Testis (tissue), 3 donors: Measurements from ENCODE around the gene PTPRD. TPM values are rescaled to one million over a fixed set of nuclear protein-coding genes. Genes with fewer than 3 reads are reported as not detected.

Source experiments
- DNase-seq: peaks from one replicate; pipeline ENCODE4 v3.0.0-alpha.2; 2019
- H3K27ac ChIP-seq, 2 donors: fragments of 200-600 bp; sonication (generic); one replicate each; pipeline ENCODE4 v1.5.1; 2019
- H3K27me3 ChIP-seq: fragments of 200-600 bp; sonication (generic); one replicate; pipeline ENCODE4 v1.5.1; 2019
- H3K36me3 ChIP-seq: fragments of 200-600 bp; sonication (generic); one replicate; pipeline ENCODE4 v1.5.1; 2017; ENCODE audit warnings: low read depth; ENCODE audit errors: missing control alignments
- H3K4me1 ChIP-seq: fragments of 200-600 bp; sonication (generic); one replicate; pipeline ENCODE4 v1.5.1; 2019
- H3K4me3 ChIP-seq, 2 donors: fragments of 200-600 bp; sonication (generic); one replicate each; pipeline ENCODE4 v1.5.1; 2017 to 2019
- H3K9me3 ChIP-seq: fragments of 200-600 bp; sonication (generic); one replicate; pipeline ENCODE4 v1.5.1; 2017
- CTCF ChIP-seq, 3 experiments: fragments of 450-650 bp in 2 of 3; fragments of 200-600 bp in 1 of 3; sonication (generic) in 1 of 3; IDR thresholded peaks; one replicate each; pipeline ENCODE4 v1.5.1; 2016 to 2019; ENCODE audit warnings: antibody characterized with exemption in 3 of 3, mild to moderate bottlenecking in 2 of 3, moderate library complexity in 1 of 3
- POLR2A ChIP-seq: fragments of 450-650 bp; IDR thresholded peaks from one replicate; pipeline ENCODE4 v1.6.1; 2017; ENCODE audit warnings: antibody characterized with exemption, mild to moderate bottlenecking, moderate library complexity
- WGBS, 2 donors: methylation state at CpG; one replicate each; pipeline ENCODE4 v1.1.5; 2018; 5-methylcytosine and 5-hydroxymethylcytosine counted together
- intact Hi-C: fragments of 100-400 bp; cut with DNase I; formaldehyde crosslinking; loops from one replicate; pipeline ENCODE4 v1.15.1; 2023; ENCODE audit warnings: low total_unique reads
- polyA plus RNA-seq: library from polyadenylated mRNA; stranded (reverse); fragments of 350-450 nt; fragmentation: Illumina TruSeq; extraction: RNeasy Lipid Tissue Mini Kit (QIAGEN cat#74804); gene quantifications from one replicate; pipeline ENCODE4 v1.2.3, GENCODE V29; 2014; ENCODE audit warnings: low read depth, low replicate concordance; ENCODE audit not compliant: insufficient read depth
- total RNA-seq, 2 donors: library from RNA; depleted of rRNA; stranded (reverse); fragments of >200 nt; gene quantifications; one replicate each; pipeline ENCODE4 v1.2.3, GENCODE V29; 2016

Gene PTPRD
- total and polyA plus RNA-seq, 3 donors from 2014 or later: 15.4 to 33.6 (median 32.5) TPM

- H3K9me3 ChIP-seq: no peaks in the 10 kb centered on the region
- no peak for DNase-seq
- no peak overlapping the region for H3K27ac ChIP-seq
- no peaks in the 10 kb centered on the region for H3K4me1 ChIP-seq
- H3K27me3 ChIP-seq: no peaks in the 10 kb centered on the region
- H3K4me3 ChIP-seq: no peak overlapping the region
- no peaks in the 10 kb centered on the region for H3K36me3 ChIP-seq
- WGBS, 2 donors: 93 to 96% methylated on average over 4 of the region's 4 CpGs
- TF ChIP-seq POLR2A (no peak), CTCF (IDR thresholded peaks at IDR 0.05) (no peak)
- intact Hi-C loops: no loop called here
These were observed 2165.2 kb downstream of the PTPRD start for GRCh38 chr9:8447601-8448000.

DNA sequence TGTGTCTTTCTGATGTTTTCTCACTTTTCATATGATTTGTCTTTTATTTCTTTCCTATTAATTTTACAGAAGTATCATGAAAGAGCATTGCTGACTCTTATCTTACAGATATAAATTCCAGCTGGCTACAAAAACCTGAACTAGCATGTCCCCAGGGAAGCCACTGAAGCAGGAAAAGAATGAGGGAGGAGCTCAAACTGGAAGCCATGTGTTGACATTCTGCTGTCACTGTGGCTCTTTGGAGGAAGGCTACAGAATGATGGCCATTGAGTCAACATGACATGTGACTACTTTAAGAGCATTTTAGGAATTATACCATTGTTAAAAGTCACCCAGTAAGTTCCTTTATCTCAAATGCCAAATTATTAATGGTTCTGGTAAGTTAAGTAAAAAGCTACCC is 2174.9 kb downstream of the PTPRD start:
- H3K27ac ChIP-seq: no peak overlapping the region
- no peaks in the 10 kb centered on the region for H3K36me3 ChIP-seq
- intact Hi-C loops: no loop called here
- H3K4me1 ChIP-seq: no peaks in the 10 kb centered on the region
- no peaks in the 10 kb centered on the region for H3K27me3 ChIP-seq
- H3K4me3 ChIP-seq: no peak overlapping the region
- no peak for TF ChIP-seq CTCF (IDR thresholded peaks at IDR 0.05)
- no peak for TF ChIP-seq POLR2A
- no peak for DNase-seq
- H3K9me3 ChIP-seq: no peaks in the 10 kb centered on the region

GRCh38 chr9:8437259-8437658 is 2175.5 kb downstream of the PTPRD start:
- intact Hi-C loops: no loop called here
- DNase-seq: no peak
- WGBS, 2 donors: 90 to 93% methylated on average over 4 of the region's 4 CpGs
- Histone ChIP-seq H3K27me3 (no peaks in the 10 kb centered on the region), H3K4me1 (no peaks in the 10 kb centered on the region), H3K4me3 (no peak overlapping the region), H3K27ac (no peak overlapping the region), H3K9me3 (no peaks in the 10 kb centered on the region), H3K36me3 (no peaks in the 10 kb centered on the region)
- TF ChIP-seq POLR2A: no peak
- TF ChIP-seq CTCF (IDR thresholded peaks at IDR 0.05): no peak

DNA sequence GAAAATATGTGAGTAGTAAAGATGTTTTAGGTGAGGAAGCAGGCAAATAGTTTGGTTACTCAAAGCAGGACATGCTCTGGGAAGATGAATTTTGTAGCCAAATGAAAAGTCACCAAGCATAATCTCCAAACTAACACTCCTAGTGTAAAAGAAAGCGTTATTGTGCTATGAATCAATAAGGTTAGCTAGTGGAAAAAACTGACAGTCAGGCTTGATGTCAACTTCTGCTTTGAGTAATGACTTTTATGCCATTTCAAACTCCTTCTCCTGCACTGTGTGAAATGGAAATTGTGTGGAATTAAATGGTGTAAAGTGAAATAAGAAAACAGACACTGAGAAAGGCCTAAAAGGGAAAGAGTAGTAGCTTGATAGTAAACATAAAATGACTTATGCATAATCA is 2176.0 kb downstream of the PTPRD start:
- WGBS, 2 donors: 85 to 88% methylated on average over 1 of the region's 1 CpG
- TF ChIP-seq POLR2A: no peak
- TF ChIP-seq CTCF (IDR thresholded peaks at IDR 0.05): no peak
- no peak for DNase-seq

DNA sequence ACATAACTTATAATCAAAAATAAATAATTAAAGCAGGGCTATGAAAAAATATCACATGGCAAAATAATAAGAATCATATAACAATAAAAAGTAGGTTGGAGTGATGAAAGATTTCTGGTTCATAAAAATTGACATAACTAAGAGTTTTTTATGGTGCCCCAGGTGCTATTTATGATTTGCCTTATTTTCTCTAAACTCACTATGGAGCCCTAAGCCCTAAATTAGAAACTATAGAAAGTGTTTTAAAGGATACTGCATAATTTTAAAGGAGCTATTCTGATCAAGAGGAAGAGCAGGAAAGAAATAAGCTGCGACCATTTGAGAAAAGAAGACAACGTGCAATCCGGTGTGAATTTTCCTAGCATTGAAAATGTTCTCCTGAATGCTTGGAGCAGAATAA is 2178.2 kb downstream of the PTPRD start:
- DNase-seq: no peak
- Histone ChIP-seq H3K36me3 (no peaks in the 10 kb centered on the region), H3K4me1 (no peaks in the 10 kb centered on the region), H3K27me3 (no peaks in the 10 kb centered on the region), H3K4me3 (no peak overlapping the region), H3K27ac (no peak overlapping the region), H3K9me3 (no peaks in the 10 kb centered on the region)
- 96 to 97% methylated on average over 3 of the region's 3 CpGs for WGBS, 2 donors
- TF ChIP-seq POLR2A (no peak), CTCF (IDR thresholded peaks at IDR 0.05) (no peak)
- intact Hi-C loops: no loop called here

More for the DNA sequence above, 2176.0 kb downstream of the PTPRD start:
- intact Hi-C loops: no loop called here
- Histone ChIP-seq H3K27me3 (no peaks in the 10 kb centered on the region), H3K4me1 (no peaks in the 10 kb centered on the region), H3K4me3 (no peak overlapping the region), H3K36me3 (no peaks in the 10 kb centered on the region), H3K9me3 (no peaks in the 10 kb centered on the region), H3K27ac (no peak overlapping the region)
